ENCODE results near the gene TEAD1. TPM values are rescaled to one million over a fixed set of nuclear protein-coding genes. Genes with fewer than 3 reads are reported as not detected.

Gene TEAD1
- total and polyA plus RNA-seq, 9 of the 15 experiments (the other 6 are each of a cell fraction or from before 2014, with no cell fraction given) = 1.7 to 17.7 (median 10.8) TPM

DNA sequence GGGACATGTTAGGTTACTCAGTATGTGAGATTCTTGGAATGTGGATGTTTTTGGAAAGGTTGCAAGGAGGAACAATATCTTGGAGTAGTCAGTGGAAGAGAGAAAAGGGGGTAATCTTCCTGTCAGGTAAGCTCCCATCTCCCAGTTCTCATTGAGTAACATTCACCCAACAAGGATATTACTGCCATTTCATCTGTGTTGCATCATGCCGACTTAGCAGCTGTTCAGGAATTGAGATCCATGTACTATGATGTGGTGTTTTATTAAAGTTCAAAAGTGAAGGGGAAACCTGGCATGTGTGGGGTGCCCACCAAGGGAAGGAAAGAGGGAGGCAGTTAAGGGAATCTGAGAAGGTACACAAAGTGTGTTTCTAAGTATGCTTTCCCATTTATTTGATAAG, 276.4 kb downstream of the TEAD1 start (continued):
- no peak for TF ChIP-seq FOXA3 (CRISPR knock-in tag; conservative IDR thresholded peaks at IDR 0.05 in 1 of 2, IDR thresholded peaks at IDR 0.05 in 1 of 2)
- TF ChIP-seq ATF7 (IDR thresholded peaks at IDR 0.05) = peak; percentile 47; the same call in 1 of the 2 replicates
- TF ChIP-seq ZNF165 (CRISPR knock-in tag; IDR thresholded peaks at IDR 0.05; ENCODE audit: borderline replicate concordance) = no peak
- no peak for TF ChIP-seq EWSR1 (IDR thresholded peaks at IDR 0.05; ENCODE audit: borderline replicate concordance, low read depth, partially characterized antibody)
- peak; percentile 15; the same call in 1 of the 2 replicates for TF ChIP-seq ZEB2 (IDR thresholded peaks at IDR 0.05)
- peak; percentile 35; the same call in 1 of the 2 replicates for TF ChIP-seq DPF2 (IDR thresholded peaks at IDR 0.05)
- TF ChIP-seq, protein P1, sequence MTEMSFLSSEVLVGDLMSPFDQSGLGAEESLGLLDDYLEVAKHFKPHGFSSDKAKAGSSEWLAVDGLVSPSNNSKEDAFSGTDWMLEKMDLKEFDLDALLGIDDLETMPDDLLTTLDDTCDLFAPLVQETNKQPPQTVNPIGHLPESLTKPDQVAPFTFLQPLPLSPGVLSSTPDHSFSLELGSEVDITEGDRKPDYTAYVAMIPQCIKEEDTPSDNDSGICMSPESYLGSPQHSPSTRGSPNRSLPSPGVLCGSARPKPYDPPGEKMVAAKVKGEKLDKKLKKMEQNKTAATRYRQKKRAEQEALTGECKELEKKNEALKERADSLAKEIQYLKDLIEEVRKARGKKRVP (CRISPR knock-in tag; IDR thresholded peaks at IDR 0.05) = peak; percentile 92
- TF ChIP-seq MYC (IDR thresholded peaks at IDR 0.05; ENCODE audit: low read depth, low read length) = peak; percentile 27; the same call in 1 of the 2 replicates
- TF ChIP-seq MYC (CRISPR knock-in tag; IDR thresholded peaks at IDR 0.05; ENCODE audit: borderline replicate concordance, low read depth) = no peak
- 0 out of 2 replicates have a peak, but pooled peaks have one; percentile 54 for TF ChIP-seq EHMT2 (IDR thresholded peaks at IDR 0.05)
- peak; percentile 40; the same call in 1 of the 2 replicates for TF ChIP-seq EP400 (IDR thresholded peaks at IDR 0.05)
- peak; percentile 99 for TF ChIP-seq TRIM24 (IDR thresholded peaks at IDR 0.05)
- TF ChIP-seq, protein P2, sequence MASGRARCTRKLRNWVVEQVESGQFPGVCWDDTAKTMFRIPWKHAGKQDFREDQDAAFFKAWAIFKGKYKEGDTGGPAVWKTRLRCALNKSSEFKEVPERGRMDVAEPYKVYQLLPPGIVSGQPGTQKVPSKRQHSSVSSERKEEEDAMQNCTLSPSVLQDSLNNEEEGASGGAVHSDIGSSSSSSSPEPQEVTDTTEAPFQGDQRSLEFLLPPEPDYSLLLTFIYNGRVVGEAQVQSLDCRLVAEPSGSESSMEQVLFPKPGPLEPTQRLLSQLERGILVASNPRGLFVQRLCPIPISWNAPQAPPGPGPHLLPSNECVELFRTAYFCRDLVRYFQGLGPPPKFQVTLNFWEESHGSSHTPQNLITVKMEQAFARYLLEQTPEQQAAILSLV (tag; IDR thresholded peaks at IDR 0.05) = peak; percentile 85
- TF ChIP-seq ZNF584 (CRISPR knock-in tag; IDR thresholded peaks at IDR 0.05; ENCODE audit: low read depth) = peak; percentile 37; the same call in 1 of the 2 replicates
- TF ChIP-seq CEBPB (tag; IDR thresholded peaks at IDR 0.05) = peak; percentile 56; the same call in 1 of the 2 replicates
- TF ChIP-seq ELF1 (tag; IDR thresholded peaks at IDR 0.05) = 0 out of 2 replicates have a peak, but pooled peaks have one; percentile 20
- TF ChIP-seq BRF1 (IDR thresholded peaks at IDR 0.05; ENCODE audit: borderline replicate concordance, extremely low read depth, insufficient read length) = no peak
- TF ChIP-seq RAD21 (CRISPR knock-in tag; conservative IDR thresholded peaks at IDR 0.05 in 1 of 2, IDR thresholded peaks at IDR 0.05 in 1 of 2) = 0 out of 4 replicates have a peak, but pooled peaks of 1 of the 2 experiments have one; percentile 15
- TF ChIP-seq, protein P3, sequence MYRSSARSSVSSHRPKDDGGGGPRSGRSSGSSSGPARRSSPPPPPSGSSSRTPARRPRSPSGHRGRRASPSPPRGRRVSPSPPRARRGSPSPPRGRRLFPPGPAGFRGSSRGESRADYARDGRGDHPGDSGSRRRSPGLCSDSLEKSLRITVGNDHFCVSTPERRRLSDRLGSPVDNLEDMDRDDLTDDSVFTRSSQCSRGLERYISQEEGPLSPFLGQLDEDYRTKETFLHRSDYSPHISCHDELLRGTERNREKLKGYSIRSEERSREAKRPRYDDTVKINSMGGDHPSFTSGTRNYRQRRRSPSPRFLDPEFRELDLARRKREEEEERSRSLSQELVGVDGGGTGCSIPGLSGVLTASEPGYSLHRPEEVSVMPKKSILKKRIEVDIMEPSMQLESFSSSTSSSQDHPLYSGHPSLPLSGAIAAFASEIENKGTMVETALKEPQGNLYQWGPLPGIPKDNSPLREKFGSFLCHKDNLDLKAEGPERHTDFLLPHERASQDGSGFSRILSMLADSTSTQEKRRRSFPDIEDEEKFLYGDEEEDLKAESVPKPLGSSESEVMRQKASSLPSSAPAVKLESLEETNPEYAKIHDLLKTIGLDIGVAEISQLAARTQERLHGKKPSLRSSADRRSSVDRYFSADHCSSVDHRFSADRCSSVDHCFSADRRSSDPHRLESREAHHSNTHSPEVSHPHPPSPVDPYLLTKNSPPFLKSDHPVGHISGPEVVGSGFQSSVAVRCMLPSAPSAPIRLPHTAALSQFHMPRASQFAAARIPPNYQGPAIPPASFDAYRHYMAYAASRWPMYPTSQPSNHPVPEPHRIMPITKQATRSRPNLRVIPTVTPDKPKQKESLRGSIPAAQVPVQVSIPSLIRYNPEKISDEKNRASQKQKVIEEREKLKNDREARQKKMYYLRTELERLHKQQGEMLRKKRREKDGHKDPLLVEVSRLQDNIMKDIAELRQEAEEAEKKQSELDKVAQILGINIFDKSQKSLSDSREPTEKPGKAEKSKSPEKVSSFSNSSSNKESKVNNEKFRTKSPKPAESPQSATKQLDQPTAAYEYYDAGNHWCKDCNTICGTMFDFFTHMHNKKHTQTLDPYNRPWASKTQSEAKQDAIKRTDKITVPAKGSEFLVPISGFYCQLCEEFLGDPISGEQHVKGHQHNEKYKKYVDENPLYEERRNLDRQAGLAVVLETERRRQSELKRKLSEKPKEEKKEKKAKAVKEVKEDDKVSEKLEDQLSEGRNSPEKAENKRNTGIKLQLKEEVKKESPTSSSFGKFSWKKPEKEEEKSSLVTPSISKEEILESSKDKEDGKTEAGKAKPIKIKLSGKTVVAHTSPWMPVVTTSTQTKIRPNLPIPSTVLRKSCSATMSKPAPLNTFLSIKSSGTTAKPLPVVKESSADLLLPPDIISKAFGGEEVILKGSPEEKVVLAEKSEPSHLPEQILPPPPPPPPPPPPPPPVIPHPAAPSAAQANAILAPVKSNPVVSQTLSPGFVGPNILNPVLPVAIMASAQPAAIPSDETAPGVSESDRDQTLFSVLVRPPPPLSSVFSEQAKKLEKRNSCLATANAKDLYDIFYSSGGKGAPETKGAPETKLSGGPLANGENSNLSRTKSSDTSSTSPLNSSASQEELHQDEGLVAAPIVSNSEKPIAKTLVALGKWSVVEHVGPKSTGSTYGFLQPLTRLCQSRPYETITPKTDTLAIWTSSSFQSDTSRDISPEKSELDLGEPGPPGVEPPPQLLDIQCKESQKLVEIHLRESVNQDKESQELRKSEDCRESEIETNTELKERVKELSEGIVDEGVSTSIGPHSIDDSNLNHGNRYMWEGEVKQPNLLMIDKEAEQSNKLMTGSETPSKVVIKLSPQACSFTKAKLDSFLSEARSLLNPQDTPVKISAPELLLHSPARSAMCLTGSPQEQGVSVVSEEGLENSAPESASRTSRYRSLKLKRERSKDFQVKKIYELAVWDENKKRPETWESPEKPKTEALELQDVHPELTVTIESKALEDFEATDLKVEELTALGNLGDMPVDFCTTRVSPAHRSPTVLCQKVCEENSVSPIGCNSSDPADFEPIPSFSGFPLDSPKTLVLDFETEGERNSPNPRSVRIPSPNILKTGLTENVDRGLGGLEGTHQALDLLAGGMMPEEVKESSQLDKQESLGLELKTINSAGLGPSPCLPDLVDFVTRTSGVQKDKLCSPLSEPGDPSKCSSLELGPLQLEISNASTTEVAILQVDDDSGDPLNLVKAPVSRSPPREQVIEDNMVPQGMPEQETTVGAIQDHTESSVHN (IDR thresholded peaks at IDR 0.05; ENCODE audit: borderline replicate concordance in 1 of 2, low read depth in 1 of 2) = 0 out of 4 replicates have a peak, but pooled peaks of 1 of the 2 experiments have one; percentile 25
